Panc1 (cell line): ENCODE measurements around the gene TNN.

Experiments used
- POLR2AphosphoS5 ChIP-seq: IDR thresholded peaks from 2 replicates; pipeline ENCODE4 v1.6.1; 2012; ENCODE audit warnings: mild to moderate bottlenecking, low read depth, low read length, moderate library complexity
- SIN3A ChIP-seq: IDR thresholded peaks from 2 replicates; pipeline ENCODE4 v1.6.1; 2012; ENCODE audit warnings: low read depth, mild to moderate bottlenecking, low read length, moderate library complexity, borderline replicate concordance; ENCODE audit not compliant: insufficient read depth
- TCF7L2 ChIP-seq: IDR thresholded peaks from 2 replicates; pipeline ENCODE4 v1.6.1; 2011; ENCODE audit warnings: mild to moderate bottlenecking, low read depth, low read length, inconsistent platforms
- TF ChIP-seq, protein P1 (sequence below): fragments of 450-650 bp; IDR thresholded peaks from 2 replicates; pipeline ENCODE4 v1.5.1; 2017; ENCODE audit warnings: mild to moderate bottlenecking
- TF ChIP-seq, protein P2 (sequence below), 2 experiments: IDR thresholded peaks; 2 replicates each; pipeline ENCODE4 v1.6.1; 2011 to 2012; ENCODE audit warnings: low read depth in 2 of 2, control low read depth in 1 of 2, low read length in 1 of 2, mild to moderate bottlenecking in 1 of 2, moderate library complexity in 1 of 2; ENCODE audit not compliant: insufficient read depth in 1 of 2

DNA sequence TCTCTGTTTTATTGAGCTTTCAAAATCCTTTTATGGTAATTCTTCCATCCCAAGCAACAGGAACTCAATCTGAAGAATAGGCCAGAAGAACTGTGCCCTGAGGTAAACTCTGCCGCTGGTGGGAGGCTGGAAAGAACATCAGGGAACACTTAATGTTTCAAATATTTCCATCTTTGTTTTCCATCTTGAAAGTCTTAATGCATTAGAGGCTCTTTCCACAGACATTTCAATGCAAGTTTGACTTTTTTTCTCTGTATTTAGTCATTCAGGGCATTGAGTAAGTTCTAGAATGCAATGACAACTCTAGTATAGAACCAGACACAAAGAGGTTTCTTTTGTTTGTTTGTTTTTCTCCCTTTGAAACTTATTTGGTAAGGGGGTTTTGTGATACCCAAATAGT, 63.5 kb downstream of the TNN start:
- TF ChIP-seq, protein P1, sequence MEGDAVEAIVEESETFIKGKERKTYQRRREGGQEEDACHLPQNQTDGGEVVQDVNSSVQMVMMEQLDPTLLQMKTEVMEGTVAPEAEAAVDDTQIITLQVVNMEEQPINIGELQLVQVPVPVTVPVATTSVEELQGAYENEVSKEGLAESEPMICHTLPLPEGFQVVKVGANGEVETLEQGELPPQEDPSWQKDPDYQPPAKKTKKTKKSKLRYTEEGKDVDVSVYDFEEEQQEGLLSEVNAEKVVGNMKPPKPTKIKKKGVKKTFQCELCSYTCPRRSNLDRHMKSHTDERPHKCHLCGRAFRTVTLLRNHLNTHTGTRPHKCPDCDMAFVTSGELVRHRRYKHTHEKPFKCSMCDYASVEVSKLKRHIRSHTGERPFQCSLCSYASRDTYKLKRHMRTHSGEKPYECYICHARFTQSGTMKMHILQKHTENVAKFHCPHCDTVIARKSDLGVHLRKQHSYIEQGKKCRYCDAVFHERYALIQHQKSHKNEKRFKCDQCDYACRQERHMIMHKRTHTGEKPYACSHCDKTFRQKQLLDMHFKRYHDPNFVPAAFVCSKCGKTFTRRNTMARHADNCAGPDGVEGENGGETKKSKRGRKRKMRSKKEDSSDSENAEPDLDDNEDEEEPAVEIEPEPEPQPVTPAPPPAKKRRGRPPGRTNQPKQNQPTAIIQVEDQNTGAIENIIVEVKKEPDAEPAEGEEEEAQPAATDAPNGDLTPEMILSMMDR = no peak
- no peak for TF ChIP-seq POLR2AphosphoS5
- TF ChIP-seq, protein P2, sequence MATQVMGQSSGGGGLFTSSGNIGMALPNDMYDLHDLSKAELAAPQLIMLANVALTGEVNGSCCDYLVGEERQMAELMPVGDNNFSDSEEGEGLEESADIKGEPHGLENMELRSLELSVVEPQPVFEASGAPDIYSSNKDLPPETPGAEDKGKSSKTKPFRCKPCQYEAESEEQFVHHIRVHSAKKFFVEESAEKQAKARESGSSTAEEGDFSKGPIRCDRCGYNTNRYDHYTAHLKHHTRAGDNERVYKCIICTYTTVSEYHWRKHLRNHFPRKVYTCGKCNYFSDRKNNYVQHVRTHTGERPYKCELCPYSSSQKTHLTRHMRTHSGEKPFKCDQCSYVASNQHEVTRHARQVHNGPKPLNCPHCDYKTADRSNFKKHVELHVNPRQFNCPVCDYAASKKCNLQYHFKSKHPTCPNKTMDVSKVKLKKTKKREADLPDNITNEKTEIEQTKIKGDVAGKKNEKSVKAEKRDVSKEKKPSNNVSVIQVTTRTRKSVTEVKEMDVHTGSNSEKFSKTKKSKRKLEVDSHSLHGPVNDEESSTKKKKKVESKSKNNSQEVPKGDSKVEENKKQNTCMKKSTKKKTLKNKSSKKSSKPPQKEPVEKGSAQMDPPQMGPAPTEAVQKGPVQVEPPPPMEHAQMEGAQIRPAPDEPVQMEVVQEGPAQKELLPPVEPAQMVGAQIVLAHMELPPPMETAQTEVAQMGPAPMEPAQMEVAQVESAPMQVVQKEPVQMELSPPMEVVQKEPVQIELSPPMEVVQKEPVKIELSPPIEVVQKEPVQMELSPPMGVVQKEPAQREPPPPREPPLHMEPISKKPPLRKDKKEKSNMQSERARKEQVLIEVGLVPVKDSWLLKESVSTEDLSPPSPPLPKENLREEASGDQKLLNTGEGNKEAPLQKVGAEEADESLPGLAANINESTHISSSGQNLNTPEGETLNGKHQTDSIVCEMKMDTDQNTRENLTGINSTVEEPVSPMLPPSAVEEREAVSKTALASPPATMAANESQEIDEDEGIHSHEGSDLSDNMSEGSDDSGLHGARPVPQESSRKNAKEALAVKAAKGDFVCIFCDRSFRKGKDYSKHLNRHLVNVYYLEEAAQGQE (IDR thresholded peaks at IDR 0.05; ENCODE audit: insufficient read depth in 1 of 2, low read depth in 2 of 2, low read length in 1 of 2) = no peak
- TF ChIP-seq TCF7L2 = no peak
- TF ChIP-seq SIN3A = no peak
